Measurements from ENCODE around the gene MAGEA3.
"Not testable (repeated sequence)": the region's sequence is repeated elsewhere in the genome, so short reads cannot be mapped to it uniquely, and the experiment has no call there.

Gene MAGEA3

DNA sequence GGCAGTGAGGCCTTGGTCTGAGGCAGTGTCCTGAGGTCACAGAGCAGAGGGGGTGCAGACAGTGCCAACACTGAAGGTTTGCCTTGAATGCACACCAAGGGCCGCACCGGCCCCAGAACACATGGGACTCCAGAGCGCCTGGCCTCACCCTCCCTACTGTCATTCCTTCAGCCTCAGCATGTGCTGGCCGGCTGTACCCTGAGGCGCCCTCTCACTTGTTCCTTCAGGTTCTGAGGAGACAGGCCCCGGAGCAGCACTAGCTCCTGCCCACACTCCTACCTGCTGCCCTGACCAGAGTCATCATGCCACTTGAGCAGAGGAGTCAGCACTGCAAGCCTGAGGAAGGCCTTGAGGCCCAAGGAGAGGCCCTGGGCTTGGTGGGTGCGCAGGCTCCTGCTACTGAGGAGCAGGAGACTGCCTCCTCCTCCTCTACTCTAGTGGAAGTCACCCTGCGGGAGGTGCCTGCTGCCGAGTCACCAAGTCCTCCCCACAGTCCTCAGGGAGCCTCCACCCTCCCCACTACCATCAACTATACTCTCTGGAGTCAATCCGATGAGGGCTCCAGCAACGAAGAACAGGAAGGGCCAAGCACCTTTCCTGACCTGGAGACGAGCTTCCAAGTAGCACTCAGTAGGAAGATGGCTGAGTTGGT is 37.4 kb downstream of the MAGEA3 start:
- no peak overlapping the region for H3K27ac ChIP-seq (replicated peaks)
- peaks cover 2% of the 10 kb centered on the region for H3K27me3 ChIP-seq (ENCODE audit: insufficient read depth, poor library complexity, severe bottlenecking)
- no peak overlapping the region for H3K4me3 ChIP-seq (replicated peaks; ENCODE audit: insufficient read depth, low read length)
- no peak for DNase-seq (ENCODE audit: low read depth in 1 of 2, low spot score in 1 of 2)
- TF ChIP-seq CTCF (IDR thresholded peaks at IDR 0.05; ENCODE audit: insufficient read depth, low read length) (no peak), REST (IDR thresholded peaks at IDR 0.05; ENCODE audit: insufficient replicate concordance, low read depth) (no peak), POLR2AphosphoS5 (IDR thresholded peaks at IDR 0.05; ENCODE audit: low read depth) (no peak), GABPA (IDR thresholded peaks at IDR 0.05; ENCODE audit: low read depth) (no peak), SPI1 (IDR thresholded peaks at IDR 0.05; ENCODE audit: borderline replicate concordance, low read depth) (no peak)

GRCh38 chrX:152736528-152736927 is 37.9 kb downstream of the MAGEA3 start:
- DNase-seq (ENCODE audit: low read depth in 1 of 2, low spot score in 1 of 2); H3K27me3 ChIP-seq (ENCODE audit: insufficient read depth, poor library complexity, severe bottlenecking): not testable (repeated sequence)

GRCh38 chrX:152738560-152738959 is 40.0 kb downstream of the MAGEA3 start:
- Histone ChIP-seq H3K27me3 (ENCODE audit: insufficient read depth, poor library complexity, severe bottlenecking) (peaks cover 2% of the 10 kb centered on the region), H3K4me3 (replicated peaks; ENCODE audit: insufficient read depth, low read length) (no peak overlapping the region), H3K27ac (replicated peaks) (no peak overlapping the region)
- DNase-seq (ENCODE audit: low read depth in 1 of 2, low spot score in 1 of 2) = no peak
- no peak for TF ChIP-seq GABPA (IDR thresholded peaks at IDR 0.05; ENCODE audit: low read depth)
- TF ChIP-seq CTCF (IDR thresholded peaks at IDR 0.05; ENCODE audit: insufficient read depth, low read length) = no peak
- no peak for TF ChIP-seq REST (IDR thresholded peaks at IDR 0.05; ENCODE audit: insufficient replicate concordance, low read depth)
- TF ChIP-seq POLR2AphosphoS5 (IDR thresholded peaks at IDR 0.05; ENCODE audit: low read depth) = no peak
- no peak for TF ChIP-seq SPI1 (IDR thresholded peaks at IDR 0.05; ENCODE audit: borderline replicate concordance, low read depth)

More at GRCh38 chrX:152736528-152736927, 37.9 kb downstream of the MAGEA3 start:
- not testable (repeated sequence) for H3K27ac ChIP-seq (replicated peaks); H3K4me3 ChIP-seq (replicated peaks; ENCODE audit: insufficient read depth, low read length)

All from HL-60 (cell line).